NAMALWA (cell line): ENCODE results near the gene CRYBG2.
"Not testable (repeated sequence)": the region's sequence is repeated elsewhere in the genome, so short reads cannot be mapped to it uniquely, and the experiment has no call there.

Experiments used
- DNase-seq: peaks from one replicate; pipeline ENCODE4 v3.0.0-alpha.2; 2015; ENCODE audit warnings: low spot score

The CRYBG2 gene

DNA sequence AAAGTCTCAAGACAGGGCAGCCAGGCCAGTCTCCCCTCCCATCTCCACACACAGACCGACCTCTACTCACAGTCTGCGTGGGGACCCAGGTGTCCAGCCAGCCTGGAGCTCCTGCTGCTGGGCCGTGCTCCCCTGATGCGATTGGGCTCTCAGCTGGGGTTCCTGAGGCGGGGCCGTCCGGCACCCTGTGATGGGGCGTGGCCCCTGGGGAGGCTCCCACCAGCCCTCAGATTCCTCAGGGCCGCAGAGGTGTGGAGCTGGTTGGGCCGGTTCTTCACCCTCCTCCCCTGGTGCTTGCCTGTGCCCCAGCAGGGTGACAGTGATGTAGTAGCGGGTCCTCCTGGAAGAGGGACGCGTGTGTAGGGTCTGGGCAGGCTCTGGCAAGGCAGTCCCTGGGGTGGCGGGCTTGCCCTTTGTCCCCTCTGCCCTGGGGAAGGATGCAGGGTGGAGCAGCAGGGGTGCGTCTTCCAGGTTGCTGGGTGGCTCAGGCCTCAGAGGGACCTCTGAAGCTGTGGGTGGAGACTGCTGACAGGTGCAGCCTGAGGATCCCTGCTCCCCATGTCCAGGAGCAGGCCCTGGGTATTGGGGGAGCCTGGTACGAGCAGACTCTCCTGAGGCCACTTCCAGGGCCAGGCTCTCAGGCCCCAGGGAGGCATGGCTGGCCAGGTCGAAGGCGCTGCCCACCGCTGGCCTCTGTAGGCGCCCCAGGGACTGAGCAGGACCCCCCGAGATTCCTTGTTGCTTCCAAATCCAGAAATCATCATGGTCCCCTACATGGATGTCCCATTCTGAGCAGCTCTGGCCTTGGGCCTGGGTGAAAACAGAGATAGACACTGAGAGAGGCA is at the start of gene CRYBG2:
Gene CRYBG2 (minus strand): TSS at position 155 of the 845 bp plus-strand sequence. CDS start 7,473 bp downstream, outside the sequence.
- DNase-seq = no peak

- DNase-seq = no peak
Measured at GRCh38 chr1:26403656-26404055, 49.7 kb upstream of the CRYBG2 start.

GRCh38 chr1:26401891-26402290 is 48.0 kb upstream of the CRYBG2 start:
- DNase-seq = no peak

DNA sequence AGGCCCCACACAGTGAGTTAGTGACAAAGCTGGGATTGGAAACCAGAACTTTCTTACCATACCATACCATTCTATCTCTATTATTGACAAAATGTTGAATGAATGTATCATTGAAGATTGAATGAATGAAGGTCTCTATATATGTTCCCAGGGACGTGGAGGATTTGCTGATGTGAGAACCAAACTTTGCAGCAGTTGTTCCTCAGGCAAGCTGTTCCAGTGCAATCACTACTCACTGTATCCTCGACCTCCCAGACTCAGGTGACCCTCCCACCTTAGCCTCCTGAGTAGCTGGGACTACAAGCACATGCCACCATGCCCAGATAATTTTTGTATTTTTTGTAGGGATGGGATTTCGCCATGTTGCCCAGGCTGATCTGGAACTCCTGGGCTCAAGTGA is 45.1 kb upstream of the CRYBG2 start:
- no peak for DNase-seq

GRCh38 chr1:26395754-26396153 is 41.8 kb upstream of the CRYBG2 start:
- DNase-seq = no peak

- peak; percentile 57 for DNase-seq
Measured at GRCh38 chr1:26391450-26391849, 37.5 kb upstream of the CRYBG2 start.

GRCh38 chr1:26389604-26390247 is 35.8 kb upstream of the CRYBG2 start:
- no peak for DNase-seq

GRCh38 chr1:26388791-26389445 is 35.0 kb upstream of the CRYBG2 start:
- DNase-seq = no peak

DNA sequence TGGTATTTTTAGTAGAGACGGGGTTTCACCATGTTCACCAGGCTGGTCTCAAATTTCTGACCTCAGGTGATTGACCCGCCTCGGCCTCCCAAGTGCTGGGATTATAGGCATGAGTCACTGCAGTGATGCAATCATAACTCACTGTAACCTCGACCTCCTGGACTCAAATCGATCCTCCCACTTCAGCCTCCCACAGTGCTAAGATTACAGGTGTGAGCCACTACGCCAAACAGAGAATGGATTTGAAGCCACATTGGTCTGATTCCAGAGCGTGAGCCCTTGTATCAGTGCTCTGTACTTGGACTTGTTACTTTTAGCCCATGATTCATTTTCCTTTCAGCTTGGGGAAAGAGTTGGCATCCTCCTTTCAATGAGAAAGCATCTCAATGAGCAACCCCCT is 33.5 kb upstream of the CRYBG2 start:
- no peak for DNase-seq

- DNase-seq = not testable (repeated sequence)
Measured at GRCh38 chr1:26385063-26385462, 31.1 kb upstream of the CRYBG2 start.

DNA sequence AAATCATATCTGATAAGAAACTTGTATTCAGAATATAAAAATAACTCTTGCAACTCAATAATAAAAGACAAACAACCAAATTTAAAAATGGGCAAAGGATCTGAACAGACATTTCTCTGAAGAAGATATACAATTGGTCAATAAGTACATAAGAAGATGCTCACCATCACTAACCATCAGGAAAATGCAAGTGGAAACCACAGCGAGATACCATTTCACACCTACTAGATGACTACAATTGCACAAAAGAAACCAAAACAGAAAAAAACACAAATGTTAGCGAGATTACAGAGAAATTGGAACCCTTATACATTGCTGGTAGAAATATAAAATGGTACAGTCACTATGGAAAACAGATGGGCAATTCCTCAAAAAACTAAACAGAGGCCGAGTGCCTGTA is 30.1 kb upstream of the CRYBG2 start:
- DNase-seq = no peak

- DNase-seq = no peak
Measured at GRCh38 chr1:26378879-26379251, 24.9 kb upstream of the CRYBG2 start.

DNA sequence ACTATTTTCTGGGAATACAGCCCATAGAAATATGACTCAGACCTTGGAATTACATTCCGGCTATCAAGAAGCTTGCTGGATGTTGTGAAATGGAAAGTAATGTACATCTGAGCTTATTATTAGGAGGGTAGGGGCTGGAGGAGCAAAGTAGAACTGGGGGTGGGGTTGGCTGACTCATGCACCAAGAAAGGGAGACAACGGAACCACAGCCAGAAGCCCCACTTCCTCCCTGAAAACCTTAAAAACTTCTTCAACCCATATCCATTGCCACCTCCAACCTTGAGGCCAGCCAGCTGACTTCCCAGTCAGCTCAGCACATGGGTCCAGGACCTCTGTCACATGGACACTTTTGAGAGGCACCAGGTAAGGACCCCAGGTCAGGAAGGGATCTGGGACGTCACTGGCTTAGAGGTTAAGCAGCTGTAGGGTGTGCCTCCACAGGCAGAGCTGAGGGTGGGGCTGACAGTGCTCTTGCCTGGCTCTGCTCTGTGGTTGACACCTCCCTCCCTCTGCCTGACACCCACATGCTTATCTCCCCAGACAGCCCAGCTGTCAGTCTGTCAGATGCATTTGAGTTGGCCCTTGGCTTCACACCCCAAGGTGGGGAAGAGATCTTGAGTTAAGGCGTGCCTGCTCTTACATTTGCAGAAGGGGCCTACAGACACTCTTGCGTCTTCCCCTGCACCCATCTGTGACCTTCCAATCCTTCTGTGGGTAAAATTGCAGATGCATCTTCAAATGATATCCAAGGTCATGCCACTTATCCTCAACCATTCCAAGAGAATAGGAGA is 24.4 kb upstream of the CRYBG2 start:
- no peak for DNase-seq

DNA sequence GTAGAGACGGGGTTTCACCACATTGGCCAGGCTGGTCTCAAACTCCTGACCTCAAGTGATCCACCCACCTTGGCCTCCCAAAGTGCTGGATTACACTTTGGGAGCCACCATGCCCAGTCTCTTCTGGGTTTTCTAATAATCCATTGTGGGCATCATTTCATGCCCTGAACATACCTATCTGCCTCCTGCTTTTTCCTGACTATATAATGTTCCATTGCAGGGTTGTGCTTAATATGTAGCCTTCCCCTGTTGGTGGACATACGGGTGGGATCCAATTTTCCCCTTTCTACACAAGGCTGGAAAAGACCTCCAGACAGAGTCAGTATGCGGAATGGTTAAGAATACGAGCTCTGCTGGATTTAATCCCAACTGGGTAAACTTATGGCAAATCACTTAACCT is 22.1 kb upstream of the CRYBG2 start:
- DNase-seq = no peak

GRCh38 chr1:26375081-26375480 is 21.2 kb upstream of the CRYBG2 start:
- DNase-seq = no peak

- DNase-seq = not testable (repeated sequence)
Measured at GRCh38 chr1:26374361-26374760, 20.4 kb upstream of the CRYBG2 start.

DNA sequence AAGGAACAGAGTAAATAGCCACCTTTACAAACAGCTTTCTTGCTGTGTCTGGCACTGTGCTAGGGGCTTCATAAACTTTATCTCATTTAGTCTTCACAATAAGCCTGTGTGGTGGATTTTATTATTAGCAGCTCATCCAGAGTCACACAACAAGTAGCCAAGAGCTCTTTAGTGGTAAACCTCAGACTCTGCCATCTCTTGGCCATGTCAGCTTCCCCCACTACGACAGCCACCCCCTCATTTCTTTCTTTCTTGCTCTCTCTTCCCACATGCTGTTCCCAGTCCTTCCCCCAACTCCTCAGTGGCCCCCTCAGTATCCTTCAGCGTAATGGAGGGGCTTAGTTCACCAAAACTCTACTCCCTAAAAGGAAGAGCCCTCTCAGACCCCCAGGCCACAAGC is 19.9 kb upstream of the CRYBG2 start:
- DNase-seq = no peak

GRCh38 chr1:26373281-26373680 is 19.4 kb upstream of the CRYBG2 start:
- no peak for DNase-seq

GRCh38 chr1:26372611-26373010 is 18.7 kb upstream of the CRYBG2 start, which contains the start of gene ZNF683:
TSS of gene ZNF683 (minus strand) at chr1:26372750. CDS start at chr1:26368571, 4,179 bp downstream.
- not testable (repeated sequence) for DNase-seq

GRCh38 chr1:26372039-26372438 is 18.1 kb upstream of the CRYBG2 start:
- no peak for DNase-seq

DNA sequence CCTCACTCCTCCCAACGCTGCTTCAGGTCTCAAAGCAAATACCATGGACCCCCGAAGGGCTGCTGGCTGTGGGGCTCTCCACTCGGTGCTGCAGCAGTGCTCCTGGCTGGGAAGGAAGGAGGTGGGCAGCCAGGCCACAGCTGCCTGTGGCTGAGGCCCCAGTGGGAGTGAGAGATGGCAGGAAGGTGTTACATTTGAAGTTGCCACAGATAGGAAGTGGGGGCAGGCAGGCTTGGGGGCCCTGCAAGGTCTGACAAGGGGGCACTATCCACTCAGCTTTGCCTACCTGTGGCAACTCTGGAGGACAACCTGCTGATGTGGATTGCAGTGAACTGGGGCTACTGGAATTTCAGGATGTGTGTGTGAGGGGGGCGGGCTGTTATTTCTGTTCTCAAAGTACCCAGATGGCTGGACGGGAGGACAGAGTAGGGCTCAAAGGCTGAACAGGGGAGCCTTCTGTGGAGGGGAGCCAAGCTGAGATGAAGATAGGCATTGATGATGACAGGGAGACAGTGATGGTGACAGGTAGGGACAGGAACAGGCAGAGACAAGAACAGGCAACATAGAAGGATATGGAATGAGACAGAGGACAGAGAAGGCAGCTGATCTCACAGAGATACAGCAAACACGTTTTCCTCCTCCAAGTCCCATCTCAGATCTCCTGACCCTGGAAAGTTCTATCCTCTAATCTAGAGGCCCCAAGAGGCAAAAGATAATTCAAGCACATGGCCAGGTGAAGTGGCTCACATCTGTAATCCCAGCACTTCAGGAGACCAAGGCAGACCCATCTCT is 16.9 kb upstream of the CRYBG2 start:
- DNase-seq = no peak
